Endothelial cell of umbilical vein (primary cell): ENCODE data around the gene JARID2. TPM values are rescaled to one million over a fixed set of nuclear protein-coding genes. Genes with fewer than 3 reads are reported as not detected.

Experiments used
- BruUV-seq: library from RNA; stranded (reverse); fragments of 400-500 nt; replicated peaks from 2 replicates; lab custom pipeline; 2021; lab: Mats Ljungman, UMichigan
- CTCF ChIA-PET: fragments of 300-600, 350-600 bp; sonication (Branson Sonifier 250); formaldehyde crosslinking; loops from one replicate; lab custom pipeline; 2021; ENCODE audit warnings: antibody characterized with exemption, inconsistent platforms; lab: Charles Lee
- POLR2A ChIA-PET: fragments of 300-600, 350-600 bp; sonication (Branson Sonifier 250); formaldehyde crosslinking; loops from one replicate; lab custom pipeline; 2021; ENCODE audit warnings: antibody characterized with exemption, inconsistent platforms; lab: Charles Lee
- DNase-seq: peaks from one replicate; pipeline ENCODE4 v3.0.0-alpha.2; 2011; ENCODE audit warnings: low read depth, low spot score
- FAIRE-seq: peaks from 2 replicates; lab custom pipeline; 2011; peaks lifted over from hg19 to GRCh38; lab: Jason Lieb, UNC
- H2AFZ ChIP-seq: 2 replicates; pipeline ENCODE4 v1.6.0; 2012; ENCODE audit warnings: low read depth, low read length, control low read depth, inconsistent platforms
- H3K27ac ChIP-seq: 2 replicates; pipeline ENCODE4 v1.5.1; 2011; ENCODE audit warnings: low read depth, mild to moderate bottlenecking, control low read depth, low read length, moderate library complexity; ENCODE audit not compliant: insufficient read depth
- H3K27me3 ChIP-seq, 2 experiments: 2 replicates each; pipeline versions ENCODE4 v1.6.0 to v1.6.1; 2011; ENCODE audit warnings: low read length in 2 of 2, mixed read lengths in 1 of 2; ENCODE audit not compliant: control insufficient read depth in 2 of 2, insufficient read depth in 2 of 2
- H3K36me3 ChIP-seq, 2 experiments: 2 replicates in 1 of 2; 3 replicates in 1 of 2; pipeline ENCODE4 v1.5.1; 2011; ENCODE audit warnings: low read length in 2 of 2, mild to moderate bottlenecking in 1 of 2, moderate library complexity in 1 of 2; ENCODE audit not compliant: control insufficient read depth in 2 of 2, insufficient read depth in 2 of 2; ENCODE audit errors: extremely low read depth in 1 of 2
- H3K4me1 ChIP-seq: 3 replicates; pipeline ENCODE4 v1.5.1; 2011; ENCODE audit warnings: mild to moderate bottlenecking, low read length; ENCODE audit not compliant: control insufficient read depth, insufficient read depth; ENCODE audit errors: extremely low read depth
- H3K4me2 ChIP-seq: 2 replicates; pipeline ENCODE4 v1.6.1; 2011; ENCODE audit warnings: low read length, control low read depth, mixed read lengths; ENCODE audit not compliant: insufficient read depth
- H3K4me3 ChIP-seq, 3 experiments: fragments of 200-600 bp in 1 of 3; sonication (generic), shearing (Covaris generic) in 1 of 3; replicated peaks in 1 of 3; 2 replicates each; pipeline ENCODE4 v1.5.1; 2011 to 2016; ENCODE audit warnings: control low read depth in 3 of 3, low read length in 3 of 3, mild to moderate bottlenecking in 2 of 3, inconsistent platforms in 1 of 3, low read depth in 1 of 3, moderate library complexity in 1 of 3; ENCODE audit not compliant: insufficient read depth in 1 of 3
- H3K79me2 ChIP-seq: 2 replicates; pipeline ENCODE4 v1.6.0; 2012; ENCODE audit warnings: low read length, inconsistent platforms; ENCODE audit not compliant: control insufficient read depth, insufficient read depth
- H3K9ac ChIP-seq: replicated peaks from 2 replicates; pipeline ENCODE3; 2011; ENCODE audit warnings: low read length, control low read depth; ENCODE audit not compliant: insufficient read depth; ENCODE audit errors: extremely low read depth
- H3K9me1 ChIP-seq: replicated peaks from 3 replicates; pipeline ENCODE4 v1.6.0; 2011; ENCODE audit warnings: mild to moderate bottlenecking, low read length; ENCODE audit not compliant: control insufficient read depth, insufficient read depth; ENCODE audit errors: extremely low read depth
- H3K9me3 ChIP-seq: replicated peaks from 2 replicates; pipeline ENCODE4 v1.5.1; 2012; ENCODE audit warnings: low read length, inconsistent platforms; ENCODE audit not compliant: control insufficient read depth, insufficient read depth
- H4K20me1 ChIP-seq: replicated peaks from 2 replicates; pipeline ENCODE3; 2011; ENCODE audit warnings: mild to moderate bottlenecking, low read length; ENCODE audit not compliant: control insufficient read depth, insufficient read depth; ENCODE audit errors: extremely low read depth
- EZH2 ChIP-seq: IDR thresholded peaks from 2 replicates; pipeline ENCODE4 v1.6.1; 2012; ENCODE audit warnings: borderline replicate concordance, low read depth, mild to moderate bottlenecking, moderate library complexity, low read length, inconsistent platforms; ENCODE audit not compliant: severe bottlenecking
- FOS ChIP-seq: IDR thresholded peaks from 2 replicates; pipeline ENCODE4 v1.6.1; 2011; ENCODE audit warnings: mild to moderate bottlenecking, low read length, moderate library complexity, borderline replicate concordance; ENCODE audit not compliant: insufficient read depth
- GATA2 ChIP-seq: IDR thresholded peaks from 2 replicates; pipeline ENCODE4 v1.7.0; 2011; ENCODE audit warnings: low read depth, mild to moderate bottlenecking, moderate library complexity, mixed read lengths, low read length; ENCODE audit not compliant: insufficient read length, insufficient read depth
- JUN ChIP-seq: IDR thresholded peaks from 2 replicates; pipeline ENCODE4 v1.6.1; 2011; ENCODE audit warnings: borderline replicate concordance, low read depth; ENCODE audit not compliant: insufficient read length, insufficient read depth
- MYC ChIP-seq: IDR thresholded peaks from one replicate; pipeline ENCODE4 v1.6.1; 2011; ENCODE audit warnings: mild to moderate bottlenecking, low read depth, low read length
- POLR2A ChIP-seq: IDR thresholded peaks from 2 replicates; pipeline ENCODE4 v1.6.1; 2012; ENCODE audit warnings: low read depth, mild to moderate bottlenecking, control low read depth, low read length
- POLR2AphosphoS5 ChIP-seq: IDR thresholded peaks from 2 replicates; pipeline ENCODE4 v1.6.1; 2012; ENCODE audit warnings: low read depth, mild to moderate bottlenecking, control low read depth, low read length, moderate library complexity; ENCODE audit not compliant: insufficient read depth
- dilution Hi-C: fragments of 300-500 bp; cut with MboI; formaldehyde crosslinking; loops from one replicate; pipeline ENCODE4 v1.15.0; 2019; ENCODE audit warnings: low sequenced_read_pairs; ENCODE audit not compliant: extremely low pct_ligation_motif_present
- intact Hi-C: fragments of 100-400 bp; cut with micrococcal nuclease; formaldehyde crosslinking; loops from one replicate; pipeline ENCODE4 v1.10.0; 2022
- polyA plus RNA-seq, 4 experiments: library from polyadenylated mRNA; depleted of rRNA in 3 of 4; stranded (reverse) in 3 of 4; unstranded in 1 of 4; fragments of >200 nt; gene quantifications; 2 replicates each; pipeline versions ENCODE4 v1.2.1 to v1.2.3, GENCODE V29; 2011 to 2012; ENCODE audit warnings: missing spikeins in 1 of 4
- total RNA-seq: library from RNA; stranded (reverse); gene quantifications from 2 replicates; pipeline ENCODE4 v1.2.3, GENCODE V29; 2021
- TF ChIP-seq, protein P1 (sequence below): IDR thresholded peaks from 2 replicates; pipeline ENCODE4 v1.6.1; 2011; ENCODE audit not compliant: insufficient read depth, insufficient read length
- TF ChIP-seq, protein P2 (sequence below), 2 donors: IDR thresholded peaks; 1 replicate in 1 of 2; 2 replicates in 1 of 2; pipeline ENCODE4 v1.5.1; 2011; ENCODE audit warnings: low read length in 2 of 2, mild to moderate bottlenecking in 2 of 2, moderate library complexity in 2 of 2, control low read depth in 1 of 2, inconsistent platforms in 1 of 2, low read depth in 1 of 2; ENCODE audit not compliant: insufficient read depth in 1 of 2; ENCODE audit errors: extremely low read depth in 1 of 2

Gene JARID2
- total and polyA plus RNA-seq, 2 donors (not counting 3 experiments of a cell fraction or from before 2014, with no cell fraction given) = 2.9 to 10.6 TPM

DNA sequence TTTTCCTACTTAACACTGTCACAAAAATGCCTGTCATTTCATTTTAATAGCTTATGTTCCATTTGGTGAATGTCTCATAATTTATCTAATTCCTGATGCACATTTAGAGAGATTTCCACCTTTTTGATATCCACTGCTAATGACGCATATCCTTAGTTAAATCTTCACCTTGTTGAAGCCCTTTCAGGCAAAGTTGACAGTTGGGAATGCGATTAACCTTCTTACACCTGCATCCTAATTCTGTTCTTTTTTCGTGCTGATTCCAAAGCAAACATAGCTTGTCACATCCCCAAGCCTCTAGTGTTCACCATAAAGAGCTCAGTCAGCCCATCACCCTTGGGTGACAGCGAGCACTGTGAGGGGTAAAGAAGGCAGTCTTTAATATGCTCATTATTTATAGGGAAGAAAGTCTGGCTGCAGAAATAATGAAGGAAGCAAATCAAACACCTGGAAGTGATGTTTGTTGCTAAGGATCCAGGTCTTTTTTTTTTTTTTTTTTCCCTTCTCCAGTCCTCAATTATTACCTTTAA is 211.3 kb downstream of the JARID2 start:
- Histone ChIP-seq H3K9ac (no peak overlapping the region), H3K9me1 (no peaks in the 10 kb centered on the region), H3K4me2 (no peak overlapping the region), H3K36me3 (no peaks in the 10 kb centered on the region), H3K27me3 (no peaks in the 10 kb centered on the region), H3K79me2 (no peaks in the 10 kb centered on the region), H3K4me3 (no peak overlapping the region), H3K27ac (no peak overlapping the region), H3K4me1 (no peaks in the 10 kb centered on the region), H4K20me1 (peaks cover 2% of the 10 kb centered on the region), H3K9me3 (no peaks in the 10 kb centered on the region), H2AFZ (no peak overlapping the region)
- ChIA-PET POLR2A (no interaction called here), CTCF (interaction anchor here (1.1 to 1.2 kb wide), 2 partner anchors 17 to 1245 kb away, joined by 3 read pairs; no protein-coding TSS in a partner anchor)
- FAIRE-seq (no peak), DNase-seq (no peak)
- no TSS peak for BruUV-seq
- intact Hi-C loops (no loop called here), dilution Hi-C loops (no loop called here)
- TF ChIP-seq GATA2 = no peak
- TF ChIP-seq, protein P1, sequence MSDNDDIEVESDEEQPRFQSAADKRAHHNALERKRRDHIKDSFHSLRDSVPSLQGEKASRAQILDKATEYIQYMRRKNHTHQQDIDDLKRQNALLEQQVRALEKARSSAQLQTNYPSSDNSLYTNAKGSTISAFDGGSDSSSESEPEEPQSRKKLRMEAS = no peak
- no peak for TF ChIP-seq FOS
- no peak for TF ChIP-seq MYC
- TF ChIP-seq EZH2 = no peak

DNA sequence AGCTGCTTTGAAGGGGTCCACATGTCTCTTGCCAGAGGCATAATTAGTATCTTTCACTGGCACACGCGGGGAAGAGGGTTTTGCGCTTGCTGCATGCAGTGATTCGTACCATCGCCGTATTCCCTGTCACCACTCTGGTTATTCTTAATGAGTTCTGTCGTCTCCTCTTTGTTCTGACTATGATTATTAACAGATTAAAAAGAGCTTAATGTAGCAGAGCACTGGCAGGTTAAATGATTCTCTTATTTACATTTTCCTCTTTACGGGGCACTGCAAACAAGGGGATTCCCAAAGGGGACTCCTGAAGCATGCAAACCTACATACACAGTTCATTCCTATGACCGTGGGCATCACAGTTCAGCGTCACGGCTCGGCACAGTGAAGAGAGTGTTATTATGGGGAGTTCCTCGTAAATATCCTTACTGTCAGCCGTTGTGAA is 212.2 kb downstream of the JARID2 start:
- dilution Hi-C loops (no loop called here), intact Hi-C loops (no loop called here)
- POLR2A ChIA-PET = no interaction called here
- no peaks in the 10 kb centered on the region for H3K79me2 ChIP-seq
- H3K4me2 ChIP-seq = no peak overlapping the region
- no peak for FAIRE-seq
- no TSS peak for BruUV-seq
- H3K9ac ChIP-seq = no peak overlapping the region
- no peaks in the 10 kb centered on the region for H3K27me3 ChIP-seq
- H3K9me1 ChIP-seq = no peaks in the 10 kb centered on the region
- H3K36me3 ChIP-seq = no peaks in the 10 kb centered on the region
- peaks cover 2% of the 10 kb centered on the region for H4K20me1 ChIP-seq
- no peak for TF ChIP-seq FOS
- no peak for TF ChIP-seq POLR2A
- TF ChIP-seq, protein P1 = no peak
- no peak for TF ChIP-seq GATA2
- TF ChIP-seq POLR2AphosphoS5 = no peak
- TF ChIP-seq JUN = no peak
- no peak for TF ChIP-seq EZH2
- no peak for TF ChIP-seq MYC
- TF ChIP-seq, protein P2, sequence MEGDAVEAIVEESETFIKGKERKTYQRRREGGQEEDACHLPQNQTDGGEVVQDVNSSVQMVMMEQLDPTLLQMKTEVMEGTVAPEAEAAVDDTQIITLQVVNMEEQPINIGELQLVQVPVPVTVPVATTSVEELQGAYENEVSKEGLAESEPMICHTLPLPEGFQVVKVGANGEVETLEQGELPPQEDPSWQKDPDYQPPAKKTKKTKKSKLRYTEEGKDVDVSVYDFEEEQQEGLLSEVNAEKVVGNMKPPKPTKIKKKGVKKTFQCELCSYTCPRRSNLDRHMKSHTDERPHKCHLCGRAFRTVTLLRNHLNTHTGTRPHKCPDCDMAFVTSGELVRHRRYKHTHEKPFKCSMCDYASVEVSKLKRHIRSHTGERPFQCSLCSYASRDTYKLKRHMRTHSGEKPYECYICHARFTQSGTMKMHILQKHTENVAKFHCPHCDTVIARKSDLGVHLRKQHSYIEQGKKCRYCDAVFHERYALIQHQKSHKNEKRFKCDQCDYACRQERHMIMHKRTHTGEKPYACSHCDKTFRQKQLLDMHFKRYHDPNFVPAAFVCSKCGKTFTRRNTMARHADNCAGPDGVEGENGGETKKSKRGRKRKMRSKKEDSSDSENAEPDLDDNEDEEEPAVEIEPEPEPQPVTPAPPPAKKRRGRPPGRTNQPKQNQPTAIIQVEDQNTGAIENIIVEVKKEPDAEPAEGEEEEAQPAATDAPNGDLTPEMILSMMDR (IDR thresholded peaks at IDR 0.05; ENCODE audit: extremely low read depth in 1 of 2, insufficient read depth in 1 of 2, low read depth in 1 of 2, low read length in 2 of 2) = no peak
- DNase-seq = no peak
- no peaks in the 10 kb centered on the region for H3K4me1 ChIP-seq
- H3K4me3 ChIP-seq = no peak overlapping the region
- CTCF ChIA-PET = no interaction called here
- H2AFZ ChIP-seq = no peak overlapping the region
- no peak overlapping the region for H3K27ac ChIP-seq
- H3K9me3 ChIP-seq = no peaks in the 10 kb centered on the region
